ENCODE results near the gene CASK. TPM values are rescaled to one million over a fixed set of nuclear protein-coding genes. Genes with fewer than 3 reads are reported as not detected.

Gene CASK
- total RNA-seq, 6 experiments from 2014 or later = 17.8 to 23.8 (median 20.4) TPM

DNA sequence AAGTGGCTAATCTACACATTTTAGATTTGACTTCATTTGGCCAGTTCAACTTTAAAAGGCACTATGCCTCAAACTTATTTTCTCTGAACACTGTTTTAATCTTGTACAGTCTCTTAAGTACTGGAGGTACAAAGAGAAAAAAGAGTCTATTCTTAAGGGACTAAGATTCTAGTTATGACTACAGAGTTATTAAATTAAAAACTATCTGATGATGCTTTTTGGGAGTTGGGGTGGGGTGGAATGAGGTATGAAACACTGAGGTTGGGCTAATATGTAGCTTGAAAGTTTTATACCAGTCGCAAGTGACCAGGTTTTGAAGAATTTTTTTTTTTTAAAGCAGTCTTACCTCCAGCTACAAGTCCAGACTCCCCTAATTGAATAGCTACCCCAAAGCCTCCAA lies 252.3 kb downstream of the CASK start:
- Histone ChIP-seq H3K27me3 (no peaks in the 10 kb centered on the region), H3K4me1 (no peaks in the 10 kb centered on the region), H3K36me3 (no peaks in the 10 kb centered on the region), H3K4me3 (no peak overlapping the region), H3K9me3 (no peaks in the 10 kb centered on the region), H3K27ac (no peak overlapping the region)
- DNase-seq (no peak), ATAC-seq (no peak)
- intact Hi-C loops (cut with DNase I) = no loop called here
- whole genome bisulfite sequencing (ENCODE audit: insufficient coverage, low coverage, low lambda C conversion rate, missing lambda C conversion rate) = 64% methylated on average over 1 of the region's 1 CpG
- TF ChIP-seq POLR2A (IDR thresholded peaks at IDR 0.05) = no peak
- no peak for TF ChIP-seq CTCF (IDR thresholded peaks at IDR 0.05)

DNA sequence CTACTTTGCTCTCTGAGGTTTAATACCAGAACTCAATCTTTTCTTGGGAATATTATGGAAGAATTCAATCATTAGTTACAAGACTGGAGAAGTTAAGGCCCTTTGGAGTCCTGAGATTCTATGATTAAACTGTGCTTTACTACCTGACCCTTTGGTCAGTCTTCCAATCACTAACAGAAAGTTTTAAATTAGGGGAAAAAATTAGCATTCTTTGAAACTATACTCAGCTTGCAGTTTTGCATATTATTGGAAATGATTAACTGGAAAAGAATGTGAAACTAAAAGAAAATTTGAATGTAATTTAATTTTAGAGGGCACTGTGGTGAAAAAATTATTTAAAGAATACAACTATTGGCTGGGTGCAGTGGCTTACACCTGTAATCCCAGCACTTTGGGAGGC lies 253.2 kb downstream of the CASK start:
- Histone ChIP-seq H3K4me1 (no peaks in the 10 kb centered on the region), H3K27ac (no peak overlapping the region), H3K4me3 (no peak overlapping the region), H3K27me3 (no peaks in the 10 kb centered on the region), H3K9me3 (no peaks in the 10 kb centered on the region), H3K36me3 (no peaks in the 10 kb centered on the region)
- no peak for DNase-seq
- no peak for TF ChIP-seq CTCF (IDR thresholded peaks at IDR 0.05)
- TF ChIP-seq POLR2A (IDR thresholded peaks at IDR 0.05) = no peak
- intact Hi-C loops (cut with DNase I) = no loop called here
- no peak for ATAC-seq

DNA sequence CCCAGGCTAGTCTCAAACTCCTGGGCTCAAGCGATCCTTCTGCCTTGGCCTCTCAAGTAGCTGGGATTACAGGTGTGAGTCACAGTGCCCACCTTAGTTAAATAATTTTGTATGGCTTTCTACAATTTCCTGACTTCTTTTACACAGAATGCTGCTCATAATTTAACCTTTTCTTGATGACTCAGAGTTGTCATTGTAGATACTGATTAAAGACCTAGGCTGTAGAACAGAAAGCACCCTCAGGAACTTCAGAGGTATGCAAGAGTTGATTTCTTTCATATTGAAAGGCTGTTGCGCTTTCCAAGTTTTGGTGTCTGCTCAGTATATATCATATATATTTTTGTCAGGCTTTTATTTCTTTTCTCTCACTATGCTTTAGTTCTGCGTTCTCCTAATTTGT lies 255.7 kb downstream of the CASK start:
- 90% methylated on average over 2 of the region's 3 CpGs for WGBS (ENCODE audit: insufficient coverage, low coverage, low lambda C conversion rate, missing lambda C conversion rate)
- H3K4me1 ChIP-seq = no peaks in the 10 kb centered on the region
- TF ChIP-seq CTCF (IDR thresholded peaks at IDR 0.05) (no peak), POLR2A (IDR thresholded peaks at IDR 0.05) (no peak)
- DNase-seq (no peak), ATAC-seq (no peak)
- intact Hi-C loops (cut with DNase I) = no loop called here
- H3K27ac ChIP-seq = no peak overlapping the region
- no peaks in the 10 kb centered on the region for H3K36me3 ChIP-seq
- H3K27me3 ChIP-seq = no peaks in the 10 kb centered on the region
- H3K4me3 ChIP-seq = no peak overlapping the region
- H3K9me3 ChIP-seq = no peaks in the 10 kb centered on the region

GRCh38 chrX:41666251-41666650 lies 257.1 kb downstream of the CASK start:
- DNase-seq (no peak), ATAC-seq (peak in 3 of 4 donors; percentile 57 to 69 (median 64))
- Histone ChIP-seq H3K27me3 (no peaks in the 10 kb centered on the region), H3K36me3 (no peaks in the 10 kb centered on the region), H3K4me1 (no peaks in the 10 kb centered on the region), H3K9me3 (no peaks in the 10 kb centered on the region), H3K27ac (no peak overlapping the region), H3K4me3 (no peak overlapping the region)
- TF ChIP-seq CTCF (IDR thresholded peaks at IDR 0.05) (no peak), POLR2A (IDR thresholded peaks at IDR 0.05) (no peak)
- WGBS (ENCODE audit: insufficient coverage, low coverage, low lambda C conversion rate, missing lambda C conversion rate) = 27% methylated on average over 1 of the region's 1 CpG
- intact Hi-C loops (cut with DNase I) = no loop called here

GRCh38 chrX:41665686-41666085 lies 257.7 kb downstream of the CASK start:
- 51% methylated on average over 2 of the region's 2 CpGs for WGBS (ENCODE audit: insufficient coverage, low coverage, low lambda C conversion rate, missing lambda C conversion rate)
- Histone ChIP-seq H3K27me3 (no peaks in the 10 kb centered on the region), H3K27ac (no peak overlapping the region), H3K4me1 (no peaks in the 10 kb centered on the region), H3K4me3 (no peak overlapping the region), H3K9me3 (no peaks in the 10 kb centered on the region), H3K36me3 (no peaks in the 10 kb centered on the region)
- TF ChIP-seq POLR2A (IDR thresholded peaks at IDR 0.05) = no peak
- TF ChIP-seq CTCF (IDR thresholded peaks at IDR 0.05) = no peak
- no peak for ATAC-seq
- intact Hi-C loops (cut with DNase I) = no loop called here
- DNase-seq = no peak

All from right lobe of liver (tissue), 6 donors.